ENCODE measurements around the gene PGC. TPM values are rescaled to one million over a fixed set of nuclear protein-coding genes. Genes with fewer than 3 reads are reported as not detected.

PGC gene
- total RNA-seq, 1 experiment from 2014 or later: 0.63 TPM

GRCh38 chr6:41731561-41732086 lies 15.6 kb downstream of the PGC start:
- Mint-ChIP-seq H3K4me3 (no peak overlapping the region), H3K27ac (no peak overlapping the region), H3K27me3 (ENCODE audit: low read depth) (peaks cover 15% of the 10 kb centered on the region), H3K9me3 (no peaks in the 10 kb centered on the region), H3K4me1 (peaks cover 55% of the 10 kb centered on the region), H3K36me3 (no peaks in the 10 kb centered on the region)
- POLR2A ChIA-PET: no interaction called here
- CTCF ChIA-PET: no interaction called here
- TF ChIP-seq ESRRA (CRISPR knock-in tag; IDR thresholded peaks at IDR 0.05; ENCODE audit: borderline replicate concordance) (no peak), ZBTB43 (CRISPR knock-in tag; IDR thresholded peaks at IDR 0.05) (no peak), RELA (CRISPR knock-in tag; IDR thresholded peaks at IDR 0.05; ENCODE audit: borderline replicate concordance) (no peak), ZNF423 (CRISPR knock-in tag; IDR thresholded peaks at IDR 0.05) (no peak), GRHL2 (CRISPR knock-in tag; IDR thresholded peaks at IDR 0.05; ENCODE audit: insufficient replicate concordance, severe bottlenecking) (no peak), GABPB1 (CRISPR knock-in tag; IDR thresholded peaks at IDR 0.05) (no peak), JAZF1 (CRISPR knock-in tag; IDR thresholded peaks at IDR 0.05) (no peak), ELF4 (CRISPR knock-in tag; IDR thresholded peaks at IDR 0.05; ENCODE audit: low read depth) (no peak), STAT6 (CRISPR knock-in tag; conservative IDR thresholded peaks at IDR 0.05; ENCODE audit: low read depth) (no peak)
- DNase-seq (ENCODE audit: low spot score): no peak
- ATAC-seq: no peak

- no peaks in the 10 kb centered on the region for H3K36me3 Mint-ChIP-seq
- no peak for DNase-seq (ENCODE audit: low spot score)
- TF ChIP-seq FOXP4 (CRISPR knock-in tag; IDR thresholded peaks at IDR 0.05): no peak
- TF ChIP-seq ZNF423 (CRISPR knock-in tag; IDR thresholded peaks at IDR 0.05): no peak
- TF ChIP-seq ZNF317 (CRISPR knock-in tag; IDR thresholded peaks at IDR 0.05; ENCODE audit: borderline replicate concordance, low read depth): peak; percentile 59; the same call in 1 of the 2 replicates
- no peak for TF ChIP-seq NR2C2 (CRISPR knock-in tag; IDR thresholded peaks at IDR 0.05)
- TF ChIP-seq ZNF425 (CRISPR knock-in tag; conservative IDR thresholded peaks at IDR 0.05): no peak
- CTCF ChIA-PET: interaction anchor here (0.8 to 2.3 kb wide), 2 partner anchors 25 to 30 kb away, joined by 3 to 13 read pairs; no protein-coding TSS in a partner anchor
- H3K27ac Mint-ChIP-seq: no peak overlapping the region
- peaks cover 47% of the 10 kb centered on the region for H3K4me1 Mint-ChIP-seq
- POLR2A ChIA-PET: no interaction called here
- H3K9me3 Mint-ChIP-seq: no peaks in the 10 kb centered on the region
- ATAC-seq: no peak
- H3K4me3 Mint-ChIP-seq: no peak overlapping the region
- H3K27me3 Mint-ChIP-seq (ENCODE audit: low read depth): peaks cover 15% of the 10 kb centered on the region
Observed at GRCh38 chr6:41730531-41731436, 16.4 kb downstream of the PGC start.
